SK-MEL-5 (cell line): Measurements from ENCODE around the gene MCOLN2. TPM values are rescaled to one million over a fixed set of nuclear protein-coding genes. Genes with fewer than 3 reads are reported as not detected.

Experiments
- DNase-seq: peaks from one replicate; pipeline ENCODE4 v3.0.0-alpha.2; 2016; ENCODE audit warnings: low read depth, low spot score
- in situ Hi-C: cut with HindIII; loops from 2 replicates; pipeline ENCODE4 v1.10.0; 2016; ENCODE audit warnings: low sequenced_read_pairs, high pct_unique_total_duplicates, low pct_unique_long_range_greater_than_20kb
- total RNA-seq: library from RNA; depleted of rRNA; stranded (reverse); fragments of >200 nt; shearing (Covaris generic); gene quantifications from 2 replicates; pipeline ENCODE4 v1.2.3, GENCODE V29; 2014

The MCOLN2 gene
- total RNA-seq, 1 experiment from 2014 or later = 18.1 TPM

DNA sequence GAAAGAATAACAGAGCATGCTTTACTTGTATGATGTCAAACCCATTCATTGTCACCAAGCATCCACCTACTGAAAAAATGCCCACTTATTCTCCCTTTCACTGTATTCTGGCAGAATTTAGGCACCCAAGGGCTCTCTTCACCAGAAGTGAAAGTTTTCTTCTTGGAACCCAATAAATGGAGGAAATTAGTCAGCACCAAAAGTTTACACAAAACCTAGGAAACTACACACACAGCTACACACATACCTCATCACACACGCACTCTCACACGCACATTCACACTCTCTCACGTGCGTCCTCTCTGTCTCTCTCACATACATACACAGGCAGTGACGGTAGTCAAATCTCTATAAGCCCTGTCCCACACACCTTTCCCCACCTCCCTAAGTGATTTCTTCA lies 37.6 kb downstream of the MCOLN2 start:
- DNase-seq = no peak
- in situ Hi-C loops = no loop called here

- DNase-seq = no peak
- in situ Hi-C loops = no loop called here
Measured at GRCh38 chr1:84957966-84958365, 38.9 kb downstream of the MCOLN2 start.

DNA sequence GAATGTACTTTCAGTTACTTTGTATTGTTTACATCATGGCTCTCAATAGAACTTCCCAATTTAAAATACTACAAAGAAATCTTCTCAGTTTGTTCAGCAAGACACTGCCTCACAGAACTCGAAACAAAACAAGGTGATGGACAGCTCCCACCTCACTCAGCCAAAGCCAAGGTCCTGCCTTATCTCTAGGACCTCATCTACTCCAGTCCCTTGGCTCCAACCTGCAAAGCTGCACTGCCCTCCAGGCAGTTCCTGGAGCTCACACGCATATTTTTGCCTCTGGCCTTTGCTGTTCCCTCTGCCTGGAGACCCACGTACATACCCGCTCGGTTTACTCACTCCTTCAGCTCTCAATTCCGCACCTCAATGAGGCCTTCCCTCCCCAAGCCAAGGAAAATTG lies 40.3 kb downstream of the MCOLN2 start:
- in situ Hi-C loops = no loop called here
- no peak for DNase-seq

- in situ Hi-C loops = no loop called here
- DNase-seq = no peak
Measured at GRCh38 chr1:84956097-84956496, 40.8 kb downstream of the MCOLN2 start.

- in situ Hi-C loops = no loop called here
- DNase-seq = no peak
Measured at GRCh38 chr1:84949664-84950063, 47.2 kb downstream of the MCOLN2 start.

- no peak for DNase-seq
- in situ Hi-C loops = no loop called here
Measured at GRCh38 chr1:84947536-84948410, 49.1 kb downstream of the MCOLN2 start.

- no peak for DNase-seq
- in situ Hi-C loops = no loop called here
Measured at GRCh38 chr1:84946631-84947030, 50.3 kb downstream of the MCOLN2 start.

DNA sequence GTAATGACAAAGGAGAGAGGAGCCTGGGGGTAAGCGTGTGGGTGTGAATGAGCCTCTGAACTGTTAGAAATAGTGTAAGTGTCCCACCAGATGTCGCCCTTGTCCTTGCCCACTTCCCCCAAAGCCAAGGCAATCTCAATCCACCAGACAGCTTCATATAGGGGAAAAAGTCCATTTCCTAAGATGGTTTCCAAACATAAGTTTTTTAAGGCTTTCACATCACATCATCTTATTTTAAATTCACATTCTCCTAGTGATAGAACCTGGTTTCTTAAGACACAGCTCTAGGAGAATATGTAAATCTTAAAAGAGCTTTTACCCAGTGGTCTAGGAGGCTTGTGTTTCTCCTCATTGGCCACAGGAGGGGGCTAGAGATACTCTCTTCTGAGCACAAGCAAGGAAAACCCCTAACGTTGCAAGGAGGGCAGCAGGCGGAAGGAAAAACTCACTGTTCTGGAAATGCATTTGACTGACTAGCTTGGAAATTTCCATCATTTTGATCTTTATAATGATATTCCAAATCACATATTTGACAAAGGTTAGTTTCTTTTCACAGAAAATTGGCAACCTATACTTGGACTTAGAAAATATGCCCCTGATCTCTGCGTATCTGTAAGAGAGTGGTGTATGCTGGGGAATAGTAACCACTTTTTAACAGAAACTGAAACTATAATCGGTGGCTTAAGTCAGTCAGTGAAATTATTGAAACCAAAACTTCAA lies 52.0 kb downstream of the MCOLN2 start:
- peak; percentile 94 for DNase-seq
- in situ Hi-C loops = no loop called here

DNA sequence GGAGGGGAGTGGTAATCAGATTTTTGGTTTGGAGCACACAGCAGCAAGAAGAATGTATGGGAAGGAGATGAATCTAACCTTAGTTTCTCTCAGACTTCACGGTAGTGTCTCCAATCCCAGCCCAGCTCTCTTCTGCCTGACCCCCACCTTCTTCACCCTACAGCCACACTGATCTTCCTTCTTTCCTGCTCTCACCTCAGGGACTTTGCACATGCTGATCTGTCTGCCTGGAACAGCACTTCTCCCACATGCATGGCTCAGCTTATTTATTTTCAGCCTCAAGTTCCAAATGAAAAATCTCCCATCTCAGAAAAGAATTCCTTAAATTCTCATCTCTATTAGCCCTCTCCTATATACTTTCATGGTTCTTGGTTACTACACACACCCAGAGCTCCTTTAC lies 55.1 kb downstream of the MCOLN2 start:
- in situ Hi-C loops = no loop called here
- DNase-seq = no peak

DNA sequence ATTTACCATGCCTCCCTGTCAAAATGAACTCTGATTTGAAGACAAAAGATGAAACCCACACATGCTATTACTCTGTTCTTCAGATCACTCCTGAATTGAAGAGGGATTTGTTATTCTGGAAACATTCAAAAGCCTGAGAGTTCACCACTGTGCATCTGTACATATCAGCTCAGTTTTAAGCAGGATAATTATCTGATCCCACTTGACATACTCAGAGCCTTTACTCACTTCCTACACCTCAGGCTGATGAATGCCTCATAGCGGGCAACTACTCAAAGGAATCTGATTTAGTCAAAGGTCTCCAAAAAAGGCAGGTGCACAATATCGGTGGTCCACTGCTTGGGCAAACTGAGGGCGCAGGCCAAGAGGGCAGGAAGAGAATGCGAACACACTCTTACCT lies 56.4 kb downstream of the MCOLN2 start:
- in situ Hi-C loops = no loop called here
- DNase-seq = no peak

DNA sequence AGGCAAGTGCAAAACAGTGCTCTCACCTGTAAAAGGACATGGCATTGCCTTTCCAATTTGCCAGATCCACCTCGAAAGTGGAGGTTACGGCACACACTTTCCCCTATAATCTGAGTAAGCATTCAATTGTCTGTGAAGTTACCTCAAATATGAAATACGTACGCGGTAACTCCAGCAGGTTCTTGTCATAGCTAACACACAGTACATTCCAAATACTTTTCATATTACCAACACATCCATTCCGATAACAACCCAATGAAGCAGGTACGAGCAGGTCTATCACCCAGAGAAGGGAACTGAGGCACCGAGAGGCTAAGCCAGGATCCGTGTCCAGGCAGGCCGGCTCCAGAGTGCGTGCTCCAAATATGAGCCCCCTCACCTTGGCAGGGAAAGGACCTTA lies 57.2 kb downstream of the MCOLN2 start:
- no peak for DNase-seq
- in situ Hi-C loops = no loop called here

DNA sequence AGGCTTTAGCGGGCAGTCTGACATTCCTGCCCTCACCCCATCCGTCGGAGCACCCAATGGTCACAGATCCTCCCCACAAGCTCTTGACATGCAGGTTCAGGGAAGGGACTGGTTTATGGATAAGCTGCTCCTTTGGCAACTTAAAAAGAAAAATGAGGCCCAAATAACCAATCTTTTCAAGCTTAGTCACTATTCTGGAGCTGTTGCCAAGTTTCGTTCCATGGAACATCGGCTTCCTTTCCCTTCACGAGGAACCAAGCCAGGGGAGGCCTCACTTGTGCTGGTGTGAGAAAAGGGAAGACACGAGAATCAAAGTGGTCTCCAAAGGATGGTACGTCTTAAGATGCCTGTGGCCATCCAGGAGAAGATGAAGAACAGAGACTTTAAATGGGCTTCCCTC lies 57.8 kb downstream of the MCOLN2 start:
- no peak for DNase-seq
- in situ Hi-C loops = no loop called here

DNA sequence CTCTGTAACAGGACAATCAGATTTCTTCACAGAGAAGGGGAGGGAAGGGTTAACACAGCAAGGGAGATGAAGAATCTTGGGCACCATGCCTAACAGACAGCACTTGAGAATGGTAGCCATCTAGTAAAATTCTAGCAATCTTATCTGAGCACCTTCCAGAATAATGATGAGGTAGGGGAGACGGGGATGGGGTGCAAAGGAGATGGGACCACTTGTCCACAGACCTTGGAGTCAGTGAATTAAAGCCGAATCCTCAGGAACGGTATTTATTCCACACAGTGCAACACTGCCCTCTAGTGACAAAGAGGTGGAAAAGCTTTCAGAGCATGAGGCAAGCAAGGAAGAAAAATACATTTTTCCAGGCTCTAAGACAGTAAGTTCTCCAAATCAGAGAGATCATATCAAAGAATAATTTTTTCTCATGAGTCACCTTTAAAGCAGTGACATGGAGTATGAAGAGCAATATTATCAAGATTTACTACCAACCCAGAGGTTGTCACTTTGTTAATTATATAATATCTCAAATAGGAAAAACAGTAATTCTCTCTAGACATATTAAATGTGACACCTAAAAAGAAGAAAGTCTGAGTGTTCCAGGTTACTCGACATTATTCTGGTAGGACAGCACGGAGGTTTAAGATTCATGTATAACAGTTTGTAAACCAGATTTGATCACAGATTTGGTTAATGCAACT lies 60.6 kb downstream of the MCOLN2 start:
- DNase-seq = peak; percentile 69
- in situ Hi-C loops = no loop called here

DNA sequence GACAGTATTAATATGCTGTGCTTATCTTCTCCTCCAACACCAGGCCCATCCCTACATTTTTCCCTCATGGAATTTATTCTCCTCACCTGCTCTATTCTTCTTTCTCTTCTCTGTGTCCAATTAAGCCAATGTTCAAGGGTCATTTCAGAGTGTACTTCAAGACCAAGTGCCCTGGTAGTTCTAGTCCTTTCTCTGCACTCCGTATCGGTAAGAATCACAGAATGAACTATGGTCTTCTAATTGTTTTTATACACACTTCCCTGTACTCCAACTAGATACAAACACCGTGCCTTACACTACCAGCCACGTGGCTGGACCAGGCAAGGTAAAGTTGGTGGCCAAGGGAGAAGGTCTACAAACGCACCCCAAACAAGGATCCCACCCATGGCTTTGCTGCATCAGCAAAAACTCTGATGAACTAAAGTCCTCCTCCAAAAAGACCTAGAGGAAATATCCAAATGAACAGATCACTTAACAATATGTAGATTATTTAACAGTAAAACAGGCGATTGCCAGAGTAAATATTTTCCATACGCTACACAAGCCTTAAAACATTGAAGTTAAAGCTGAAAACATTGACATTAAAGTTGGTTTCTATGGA lies 63.8 kb downstream of the MCOLN2 start:
- in situ Hi-C loops = no loop called here
- no peak for DNase-seq

DNA sequence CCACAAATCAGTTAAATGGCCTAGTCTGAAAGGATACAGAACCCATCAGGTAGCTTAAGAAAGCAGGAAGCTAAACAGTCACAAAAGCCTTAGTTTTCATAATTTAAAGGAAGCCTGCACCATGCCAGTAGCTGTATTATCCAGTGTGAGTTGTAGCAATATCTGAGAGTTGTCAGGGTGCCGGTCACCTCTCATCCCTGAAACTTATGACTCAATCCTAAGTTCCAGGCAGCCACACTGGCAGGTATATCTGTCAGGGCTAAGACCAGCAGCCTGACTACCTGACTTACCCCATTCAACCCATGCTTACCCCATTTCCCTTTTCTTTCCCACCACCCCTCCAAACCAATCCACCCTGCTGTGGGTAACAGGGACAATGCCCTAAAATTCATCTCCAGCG lies 66.1 kb downstream of the MCOLN2 start:
- in situ Hi-C loops = no loop called here
- DNase-seq = no peak

- no peak for DNase-seq
- in situ Hi-C loops = no loop called here
Measured at GRCh38 chr1:84930329-84930728, 66.6 kb downstream of the MCOLN2 start.

DNA sequence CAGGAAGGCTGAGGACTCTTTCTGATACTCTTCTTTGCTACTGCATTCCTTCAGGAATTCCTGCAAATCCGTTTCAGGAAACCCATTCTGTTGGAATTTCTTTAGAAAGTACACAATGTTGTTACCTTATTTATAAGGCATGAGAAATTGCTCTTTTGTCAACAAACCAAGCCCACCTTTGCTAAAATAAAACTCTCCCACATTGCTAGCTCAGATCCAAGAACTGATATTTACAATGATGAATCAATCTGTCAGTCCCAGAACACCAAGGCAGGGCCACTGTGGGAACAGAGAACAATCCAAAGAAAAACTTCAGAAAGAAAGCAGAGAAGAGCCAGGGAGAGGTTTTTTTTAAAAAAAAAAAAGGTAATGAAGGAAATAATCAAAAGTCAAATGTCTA lies 67.3 kb downstream of the MCOLN2 start:
- in situ Hi-C loops = no loop called here
- DNase-seq = no peak

DNA sequence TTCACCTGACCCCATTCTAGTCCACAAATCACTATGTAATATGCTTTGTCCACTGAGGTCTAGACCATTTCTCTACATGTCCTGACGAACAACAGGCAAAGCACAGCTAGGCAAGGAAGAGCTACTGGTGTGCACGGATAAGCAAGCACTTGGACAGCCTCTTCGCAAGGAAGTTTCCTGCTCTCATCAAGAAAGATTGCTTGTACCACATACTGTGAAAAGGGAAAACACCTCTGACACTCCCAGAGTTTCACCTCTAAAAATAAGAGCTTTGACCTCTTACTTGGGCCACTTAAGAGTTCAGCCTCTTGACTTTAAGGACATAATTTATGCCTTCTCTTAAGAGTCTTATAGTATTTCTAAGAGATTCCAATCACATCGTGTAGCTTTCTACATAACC lies 67.9 kb downstream of the MCOLN2 start:
- in situ Hi-C loops = no loop called here
- DNase-seq = no peak
